ENCODE data around the gene BAIAP3.
"Not testable (repeated sequence)": the region's sequence is repeated elsewhere in the genome, so short reads cannot be mapped to it uniquely, and the experiment has no call there.

BAIAP3 gene

GRCh38 chr16:1333149-1333812, at the start of gene BAIAP3:
BAIAP3 (plus strand) TSS chr16:1333645; CDS start chr16:1338550, 4,905 bp downstream.
- DNase-seq (ENCODE audit: low read depth in 2 of 2): peak in 1 of 2 experiments; percentile 39

- no peak for DNase-seq (ENCODE audit: low read depth in 2 of 2)
Observed at GRCh38 chr16:1283996-1284616, 49.3 kb upstream of the BAIAP3 start.

- no peak for DNase-seq (ENCODE audit: low read depth in 2 of 2)
Observed at GRCh38 chr16:1285669-1286512, 47.6 kb upstream of the BAIAP3 start.

GRCh38 chr16:1286513-1287094, 46.8 kb upstream of the BAIAP3 start:
- DNase-seq (ENCODE audit: low read depth in 2 of 2): no peak

GRCh38 chr16:1287982-1288670, 45.3 kb upstream of the BAIAP3 start:
- no peak for DNase-seq (ENCODE audit: low read depth in 2 of 2)

- DNase-seq (ENCODE audit: low read depth in 2 of 2): no peak
Observed at GRCh38 chr16:1288813-1289476, 44.5 kb upstream of the BAIAP3 start.

- DNase-seq (ENCODE audit: low read depth in 2 of 2): no peak
Observed at GRCh38 chr16:1289477-1289866, 44.0 kb upstream of the BAIAP3 start.

GRCh38 chr16:1290063-1290501, 43.4 kb upstream of the BAIAP3 start:
- no peak for DNase-seq (ENCODE audit: low read depth in 2 of 2)

GRCh38 chr16:1290860-1291575, 42.4 kb upstream of the BAIAP3 start:
- DNase-seq (ENCODE audit: low read depth in 2 of 2): no peak

GRCh38 chr16:1291576-1291974, 41.9 kb upstream of the BAIAP3 start:
- DNase-seq (ENCODE audit: low read depth in 2 of 2): no peak

GRCh38 chr16:1292208-1292607, 41.2 kb upstream of the BAIAP3 start:
- not testable (repeated sequence) for DNase-seq (ENCODE audit: low read depth in 2 of 2)

- not testable (repeated sequence) for DNase-seq (ENCODE audit: low read depth in 2 of 2)
Observed at GRCh38 chr16:1292808-1293207, 40.6 kb upstream of the BAIAP3 start.

- DNase-seq (ENCODE audit: low read depth in 2 of 2): no peak
Observed at GRCh38 chr16:1293921-1294656, 39.4 kb upstream of the BAIAP3 start.

GRCh38 chr16:1295465-1295864, 38.0 kb upstream of the BAIAP3 start:
- DNase-seq (ENCODE audit: low read depth in 2 of 2): no peak

GRCh38 chr16:1296688-1297017, 36.8 kb upstream of the BAIAP3 start:
- DNase-seq (ENCODE audit: low read depth in 2 of 2): not testable (repeated sequence)

- DNase-seq (ENCODE audit: low read depth in 2 of 2): no peak
Observed at GRCh38 chr16:1297018-1297696, 36.3 kb upstream of the BAIAP3 start.

- DNase-seq (ENCODE audit: low read depth in 2 of 2): no peak
Observed at GRCh38 chr16:1298406-1298805, 35.0 kb upstream of the BAIAP3 start.

- DNase-seq (ENCODE audit: low read depth in 2 of 2): no peak
Observed at GRCh38 chr16:1299012-1299867, 34.2 kb upstream of the BAIAP3 start.

Measured in stimulated activated CD4-positive, alpha-beta T cell treated with anti-CD3 and anti-CD28 coated beads, Interleukin-12 subunit alpha, Interleukin-12 subunit beta, amount 100 ng/mL, for 24 hours (primary cell).